Measurements from ENCODE around the gene FXYD5.

The FXYD5 gene

GRCh38 chr19:35160629-35161433, 6.3 kb downstream of the FXYD5 start:
- no peak for DNase-seq

GRCh38 chr19:35161434-35161743, 6.9 kb downstream of the FXYD5 start:
- no peak for DNase-seq

- peak; percentile 97 for DNase-seq
These were observed 8.2 kb downstream of the FXYD5 start for GRCh38 chr19:35162471-35163326.

- no peak for DNase-seq
These were observed 9.9 kb downstream of the FXYD5 start for GRCh38 chr19:35164418-35164817.

- DNase-seq = no peak
These were observed 10.9 kb downstream of the FXYD5 start for GRCh38 chr19:35165200-35166058.

GRCh38 chr19:35166100-35167063, 11.8 kb downstream of the FXYD5 start:
- DNase-seq = peak; percentile 7

GRCh38 chr19:35167251-35168119, 12.9 kb downstream of the FXYD5 start:
- peak; percentile 18 for DNase-seq

GRCh38 chr19:35168196-35168595, 13.7 kb downstream of the FXYD5 start:
- peak; percentile 59 for DNase-seq

- DNase-seq = peak; percentile 27
These were observed 14.9 kb downstream of the FXYD5 start for GRCh38 chr19:35169221-35169995.

- DNase-seq = peak; percentile 9
These were observed 16.0 kb downstream of the FXYD5 start for GRCh38 chr19:35170359-35171061.

- peak; percentile 2 for DNase-seq
These were observed 17.2 kb downstream of the FXYD5 start for GRCh38 chr19:35171730-35172129.

- peak; percentile 7 for DNase-seq
These were observed 19.7 kb downstream of the FXYD5 start for GRCh38 chr19:35174226-35174625.

GRCh38 chr19:35176181-35176570, 21.6 kb downstream of the FXYD5 start:
- DNase-seq = peak; percentile 31

GRCh38 chr19:35177377-35178274, 23.1 kb downstream of the FXYD5 start:
- DNase-seq = peak; percentile 2

- peak; percentile 4 for DNase-seq
These were observed 24.2 kb downstream of the FXYD5 start for GRCh38 chr19:35178701-35179100.

- peak; percentile 5 for DNase-seq
These were observed 25.3 kb downstream of the FXYD5 start for GRCh38 chr19:35179830-35180229.

GRCh38 chr19:35181387-35181786, 26.9 kb downstream of the FXYD5 start:
- no peak for DNase-seq

- DNase-seq = no peak
These were observed 29.7 kb downstream of the FXYD5 start for GRCh38 chr19:35184267-35184666.

Measured in islet precursor cell (in vitro differentiated cells).